ENCODE measurements around the gene CAP1.
"Not testable (repeated sequence)": the region's sequence is repeated elsewhere in the genome, so short reads cannot be mapped to it uniquely, and the experiment has no call there.

Gene CAP1

DNA sequence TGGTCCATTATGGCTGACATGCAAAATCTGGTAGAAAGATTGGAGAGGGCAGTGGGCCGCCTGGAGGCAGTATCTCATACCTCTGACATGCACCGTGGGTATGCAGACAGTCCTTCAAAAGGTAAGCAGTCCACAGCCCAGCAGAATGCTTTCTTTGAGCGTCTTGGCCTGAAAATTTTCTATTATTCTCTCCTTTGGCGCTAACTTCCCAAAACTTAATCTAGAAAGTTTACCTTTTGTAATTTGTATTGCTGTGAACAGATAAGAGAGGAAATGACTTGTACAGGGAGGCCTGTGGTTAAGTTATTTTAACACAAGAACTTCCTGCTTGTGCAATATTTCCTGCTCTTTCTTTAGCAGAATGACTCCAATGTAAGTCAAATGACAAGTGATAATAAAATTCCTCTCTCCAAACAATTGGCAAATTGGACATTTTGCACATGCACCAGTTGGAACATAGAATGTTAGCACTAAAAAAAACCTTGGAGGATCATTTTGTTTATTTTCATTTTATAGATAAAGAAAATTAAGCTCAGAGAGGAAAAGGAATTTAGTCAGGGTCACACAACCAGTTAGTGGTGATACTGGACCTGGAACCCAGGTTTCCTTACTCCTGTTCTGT is 18.9 kb downstream of the CAP1 start:
- no peak for DNase-seq (ENCODE audit: low read depth)

DNA sequence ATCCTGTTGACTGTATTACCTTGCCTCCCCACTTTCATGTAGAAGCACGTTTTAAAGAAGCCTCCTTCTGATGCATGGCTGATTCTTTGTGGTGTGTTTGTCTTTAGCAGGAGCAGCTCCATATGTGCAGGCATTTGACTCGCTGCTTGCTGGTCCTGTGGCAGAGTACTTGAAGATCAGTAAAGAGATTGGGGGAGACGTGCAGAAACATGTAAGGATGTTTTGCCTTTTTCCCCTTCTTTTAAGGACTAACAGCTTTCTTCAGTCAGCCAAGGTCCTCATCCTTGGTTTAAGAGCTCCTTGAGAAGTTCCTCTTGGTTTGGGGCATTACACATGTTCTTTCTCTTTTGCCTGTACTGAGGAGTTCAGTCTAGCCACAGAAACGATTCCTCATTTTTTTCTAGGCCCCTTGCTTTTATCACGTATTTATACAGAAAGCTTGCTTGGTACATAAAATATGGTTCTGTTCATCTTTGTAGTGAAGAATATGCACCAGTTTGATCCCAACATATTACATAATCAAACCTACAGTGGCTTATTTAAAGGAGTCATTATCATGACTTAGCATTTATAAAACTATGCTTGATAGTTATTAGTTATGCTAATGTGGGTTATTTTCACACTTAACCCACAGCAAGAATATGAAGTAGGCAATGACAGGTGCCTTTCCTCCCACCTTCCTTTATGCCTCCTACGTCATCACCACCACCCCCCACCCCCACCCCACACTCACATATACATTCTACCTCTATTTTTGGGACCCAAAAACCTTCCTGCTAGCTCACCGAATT is 19.6 kb downstream of the CAP1 start:
- no peak for DNase-seq (ENCODE audit: low read depth)

DNA sequence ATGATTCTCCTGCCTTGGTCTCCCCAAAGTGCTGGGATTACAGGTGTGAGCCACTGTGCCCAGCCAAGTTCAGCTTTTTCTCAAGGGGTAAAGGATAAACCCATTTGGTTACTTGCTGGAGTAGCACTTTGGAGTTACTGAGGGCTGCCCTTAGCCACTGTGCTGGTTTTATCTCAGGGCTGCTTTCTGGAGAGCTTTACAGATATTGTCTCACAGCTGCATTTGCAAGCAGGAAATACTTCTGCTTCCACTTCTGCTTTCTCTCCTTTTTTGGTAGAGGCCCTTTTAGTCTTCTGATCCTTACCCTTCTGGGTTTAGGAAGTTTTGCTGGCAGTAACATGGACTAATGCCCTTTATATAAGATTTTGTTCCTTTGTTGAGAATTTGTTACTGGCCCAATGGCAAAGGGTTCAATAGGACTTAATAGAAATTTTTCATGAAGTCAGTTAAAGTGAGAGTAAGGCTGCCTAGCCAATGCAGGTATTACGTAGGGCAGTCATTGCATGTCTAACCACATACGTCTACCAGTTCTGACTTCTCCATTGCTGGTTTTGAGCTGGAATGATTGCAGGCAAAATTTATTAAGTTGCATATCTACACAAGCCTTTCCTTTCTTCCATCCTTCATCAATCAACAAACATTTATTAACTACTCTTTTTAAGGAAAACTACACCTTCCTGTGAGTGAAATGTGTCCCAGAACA is 24.4 kb downstream of the CAP1 start:
- DNase-seq (ENCODE audit: low read depth), result no peak

DNA sequence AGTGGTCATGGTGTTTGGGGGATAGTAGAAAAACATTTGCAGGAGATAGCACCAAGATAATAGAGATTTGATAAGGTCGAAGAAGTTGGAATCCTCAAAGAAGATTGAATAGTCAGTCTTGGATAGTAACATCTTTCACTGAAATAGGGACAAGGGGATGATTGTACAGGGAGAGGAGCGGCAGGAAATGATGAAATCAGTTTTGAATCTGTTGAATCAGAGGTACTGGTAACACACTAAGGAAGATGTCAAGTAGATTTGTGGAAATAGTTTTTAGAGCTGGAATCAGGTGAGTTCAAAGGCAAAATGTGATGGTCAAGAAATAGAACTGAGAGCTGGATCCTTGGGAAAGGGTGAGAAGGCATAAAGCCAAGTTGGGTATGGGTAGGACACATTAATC is 26.5 kb downstream of the CAP1 start:
- DNase-seq (ENCODE audit: low read depth), result no peak

DNA sequence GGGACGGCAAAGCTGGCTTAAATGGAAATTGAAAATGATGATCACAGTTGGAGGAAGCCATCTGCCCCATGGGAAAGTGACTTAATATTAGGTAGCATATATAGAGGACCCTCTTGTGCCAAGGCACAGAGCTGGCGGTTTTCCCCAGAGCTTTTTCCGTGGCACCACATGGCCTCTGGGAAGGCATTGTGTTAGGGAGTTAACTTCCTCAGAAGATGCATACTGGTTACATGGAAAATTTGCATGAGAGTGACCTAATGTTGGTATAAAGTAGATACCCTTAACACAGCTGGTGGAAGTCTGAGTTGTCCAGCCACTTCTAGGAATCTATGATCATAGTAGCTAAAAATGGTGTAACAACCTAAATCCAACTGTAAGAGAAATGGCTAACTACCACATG is 27.3 kb downstream of the CAP1 start:
- DNase-seq (ENCODE audit: low read depth), result no peak

DNA sequence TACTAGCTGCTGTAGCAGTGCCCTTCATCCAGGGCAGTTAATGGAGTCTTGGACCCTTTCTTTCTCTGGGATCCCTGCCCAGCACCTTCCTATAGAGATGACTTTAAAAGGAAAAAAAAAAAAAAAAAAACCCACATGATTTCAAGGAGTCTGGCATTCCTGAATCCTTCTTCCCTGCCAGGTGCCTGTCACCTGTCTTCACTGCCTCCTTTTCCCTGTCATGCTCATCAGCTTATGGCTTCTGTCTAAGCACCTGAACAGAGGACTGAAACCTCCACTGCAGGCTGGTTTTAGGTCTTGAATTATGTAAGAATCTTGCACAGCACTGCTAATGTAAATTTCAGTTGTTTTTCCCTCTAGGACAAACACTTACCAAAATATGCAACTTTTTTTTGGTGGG is 31.6 kb downstream of the CAP1 start:
- no peak for DNase-seq (ENCODE audit: low read depth)

DNA sequence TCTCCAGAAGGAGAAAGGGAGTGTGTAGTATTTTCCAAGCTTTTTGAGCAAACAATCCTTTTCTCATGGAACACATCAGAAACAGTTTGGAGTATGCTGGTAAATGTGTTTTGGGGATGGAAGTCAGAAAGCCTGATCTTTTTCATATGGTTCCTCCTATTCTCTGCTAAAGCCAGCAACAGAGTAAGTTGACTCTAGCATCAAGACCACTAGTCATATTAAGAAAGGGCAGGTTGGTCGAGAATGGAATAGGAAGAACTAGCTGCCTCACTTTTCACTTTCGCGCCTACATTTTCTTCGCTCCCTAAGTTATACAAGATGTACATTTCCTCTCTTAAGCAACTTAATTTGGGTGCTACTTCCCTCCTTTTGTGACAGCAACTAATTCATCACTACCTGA is 32.5 kb downstream of the CAP1 start:
- no peak for DNase-seq (ENCODE audit: low read depth)

DNA sequence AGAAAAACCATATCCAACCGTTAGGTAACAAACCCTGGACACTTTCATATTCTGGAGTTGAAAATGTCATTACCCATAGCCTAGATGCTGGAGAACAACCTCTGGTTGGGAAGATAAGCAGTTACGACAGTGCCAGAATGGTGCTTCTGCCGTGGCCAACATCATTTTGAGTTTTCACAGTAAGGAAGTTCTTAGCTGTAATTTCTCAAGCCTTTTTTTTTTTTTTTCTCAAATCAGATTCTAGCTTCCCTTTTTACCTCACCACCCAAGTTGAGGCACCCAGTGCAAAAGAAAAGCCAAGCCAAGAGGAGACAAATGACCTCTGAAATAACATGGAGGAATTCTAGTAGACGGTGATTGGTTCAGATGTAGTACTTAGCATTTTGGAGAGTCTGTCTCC is 34.7 kb downstream of the CAP1 start:
- DNase-seq (ENCODE audit: low read depth), result no peak

DNA sequence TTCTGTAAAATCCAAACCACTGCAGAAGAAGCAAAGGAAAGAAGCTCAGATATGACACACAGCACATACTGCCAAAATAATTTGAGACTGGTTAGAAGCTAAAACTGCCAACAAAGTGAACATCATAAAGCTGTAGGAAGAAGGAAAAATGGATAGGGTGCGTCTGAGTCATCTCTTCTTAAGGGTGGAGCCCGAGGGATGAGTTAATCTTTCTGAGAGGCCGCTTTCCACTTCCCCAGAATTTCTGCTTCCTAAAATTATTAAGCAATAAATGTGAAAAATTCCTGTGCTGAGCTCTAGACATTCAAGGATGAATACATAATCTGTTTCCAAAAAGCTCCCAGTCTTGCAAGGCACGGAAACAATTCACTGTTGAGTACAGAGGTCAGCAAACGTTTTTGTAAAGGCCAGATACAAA is 36.4 kb downstream of the CAP1 start:
- DNase-seq (ENCODE audit: low read depth), result no peak

DNA sequence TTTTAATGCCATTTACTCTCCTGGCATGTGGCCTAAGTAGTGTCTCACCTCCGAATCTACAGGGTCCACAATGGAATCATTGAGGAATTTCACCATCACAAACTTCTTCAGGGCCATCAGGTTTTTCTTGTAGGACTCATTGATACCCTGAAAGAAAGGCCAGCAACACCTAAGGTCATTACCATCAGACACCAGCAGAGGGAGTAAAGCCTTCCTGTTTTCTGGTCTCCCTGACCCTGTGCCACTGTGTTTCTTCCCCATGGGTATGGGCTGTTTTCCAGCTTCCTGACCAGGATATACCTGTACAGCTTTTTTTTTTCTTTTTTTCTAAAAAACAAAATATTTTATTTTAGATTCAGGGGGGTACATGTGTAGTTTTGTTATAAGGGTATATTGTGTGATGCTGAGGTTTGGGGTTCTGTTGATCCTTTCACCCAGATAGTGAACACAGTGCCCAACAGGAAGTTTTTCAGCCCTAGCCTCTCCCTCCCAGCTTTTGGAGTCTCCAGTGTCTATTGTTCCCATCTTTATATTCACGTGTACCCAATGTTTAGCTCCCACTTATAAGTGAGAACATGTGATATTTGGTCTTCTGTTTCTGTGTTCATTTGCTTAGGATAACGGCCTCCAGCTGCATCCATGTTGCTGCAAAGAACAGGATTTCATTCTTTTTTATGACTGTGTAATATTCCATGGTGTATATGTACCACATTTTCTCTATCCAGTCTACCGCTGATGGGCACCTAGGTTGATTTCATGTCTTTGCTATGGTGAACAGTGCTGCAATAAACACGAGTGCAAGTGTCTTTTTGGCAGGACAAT is 38.2 kb downstream of the CAP1 start:
- DNase-seq (ENCODE audit: low read depth), result no peak

DNA sequence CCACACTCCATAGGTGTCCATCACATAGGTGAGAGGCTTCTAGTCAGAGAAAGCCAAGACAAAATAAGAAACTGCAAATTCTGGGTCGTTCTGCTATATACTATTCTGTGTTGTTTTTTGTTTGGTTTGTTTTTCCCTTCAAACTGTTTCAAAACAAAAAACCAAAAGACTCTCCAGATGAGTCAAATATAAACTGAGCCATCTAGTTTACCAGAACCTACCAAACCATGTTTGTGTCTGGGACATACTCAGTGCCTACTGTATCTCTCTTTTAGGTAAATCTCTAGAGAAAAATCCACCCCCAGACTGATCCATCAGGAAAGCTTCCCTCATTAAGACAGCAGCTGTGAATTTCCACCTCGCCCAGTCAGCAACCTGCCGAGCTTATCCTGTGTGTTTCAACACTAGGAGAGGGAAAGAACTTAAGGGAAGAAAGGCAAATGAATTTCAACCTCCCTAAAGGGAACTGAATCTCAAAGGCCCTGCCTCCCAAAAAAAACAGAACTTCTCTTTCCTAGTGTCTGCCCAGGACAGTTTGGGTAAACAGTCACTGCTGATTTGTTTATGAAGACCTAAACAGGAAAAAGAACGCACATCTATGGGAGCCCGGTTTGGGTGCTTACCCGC is 39.4 kb downstream of the CAP1 start:
- DNase-seq (ENCODE audit: low read depth), result no peak

DNA sequence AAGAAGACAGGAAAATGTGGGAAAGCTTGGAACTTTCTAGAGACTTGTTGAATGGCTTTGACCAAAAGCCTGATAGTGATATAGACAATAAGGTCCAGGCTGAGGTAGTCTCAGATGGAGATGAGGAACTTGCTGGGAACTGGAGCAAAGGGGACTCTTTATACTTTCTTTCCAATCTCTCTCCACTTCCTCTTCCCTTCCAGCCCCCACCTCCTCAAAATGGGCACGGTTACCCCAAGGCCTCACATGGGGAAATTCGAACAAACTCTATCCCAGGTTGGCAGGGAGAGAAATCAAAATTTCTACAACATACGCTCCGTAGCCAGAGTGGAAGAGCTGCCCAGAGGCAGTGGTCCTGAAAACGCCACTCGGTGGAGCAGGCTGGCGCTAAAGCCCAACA is 41.3 kb downstream of the CAP1 start:
- no peak for DNase-seq (ENCODE audit: low read depth)

DNA sequence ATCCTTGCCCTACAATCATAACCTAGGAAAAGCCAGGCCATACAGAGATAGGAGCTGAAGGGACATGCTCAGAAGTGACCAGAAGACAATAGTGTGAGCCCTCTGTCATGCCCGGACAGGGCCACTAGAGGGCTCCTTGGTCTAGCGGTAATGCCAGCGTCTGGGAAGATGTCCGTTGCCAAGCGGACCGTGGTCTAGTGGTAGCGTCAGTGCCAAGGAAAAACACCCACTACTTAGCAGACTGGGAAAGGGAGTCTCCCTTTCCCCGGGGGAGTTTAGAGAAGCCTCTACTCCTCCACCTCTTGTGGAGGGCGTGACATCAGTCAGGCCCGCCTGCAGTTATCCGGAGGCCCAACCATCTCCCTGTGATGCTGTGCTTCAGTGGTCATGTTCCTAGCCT is 44.2 kb downstream of the CAP1 start:
- DNase-seq (ENCODE audit: low read depth), result not testable (repeated sequence)

DNA sequence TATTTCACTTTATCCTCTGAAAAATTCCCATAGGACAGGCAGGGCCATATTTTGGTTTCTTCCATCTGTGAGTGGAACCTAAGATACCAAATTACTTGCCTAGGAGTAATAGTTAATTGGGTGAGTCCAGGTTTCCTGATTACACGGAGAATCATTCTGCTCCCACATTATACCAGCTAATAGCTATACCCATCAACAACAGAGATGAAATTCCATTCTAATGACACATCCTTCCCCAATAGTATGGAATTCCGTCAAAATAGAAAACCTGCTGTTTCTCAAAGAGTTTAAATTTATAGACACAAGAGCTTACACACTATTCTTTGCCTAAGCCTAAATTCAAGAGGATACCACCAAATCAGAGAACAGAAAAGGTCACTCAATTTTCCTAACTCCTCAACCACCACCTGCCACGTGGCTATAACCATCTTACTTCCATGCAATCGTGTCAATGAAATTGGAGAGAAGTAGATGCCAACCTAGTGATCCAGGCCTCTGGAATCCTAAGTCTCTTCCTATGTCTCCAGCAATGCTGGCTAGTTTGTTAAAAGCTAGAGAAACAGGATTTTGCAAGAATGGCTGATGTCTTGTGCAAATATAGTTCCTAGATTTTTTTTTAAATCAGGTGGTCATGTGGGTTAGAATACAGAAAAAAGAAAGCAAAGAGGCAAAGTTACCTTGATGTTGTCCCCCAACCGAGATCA is 50.3 kb downstream of the CAP1 start:
- no peak for DNase-seq (ENCODE audit: low read depth)

DNA sequence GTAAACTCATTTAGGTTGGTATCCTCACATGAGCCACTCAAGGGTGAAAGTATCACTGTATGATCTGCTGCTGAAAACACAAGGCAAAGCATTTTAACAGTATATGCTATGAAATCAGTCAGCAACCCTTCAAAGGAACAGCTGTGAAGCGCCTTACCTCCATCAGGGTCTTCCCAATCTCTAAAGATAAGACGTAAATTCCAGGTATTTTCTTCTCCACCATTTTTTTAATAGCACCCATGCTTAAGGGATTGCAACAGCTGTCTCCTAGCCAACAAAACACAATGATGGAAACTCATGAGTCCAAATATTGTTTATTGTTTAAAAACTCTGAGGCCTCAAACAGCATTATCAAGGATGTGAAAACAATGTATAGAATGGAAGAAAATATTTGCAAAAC is 51.7 kb downstream of the CAP1 start:
- no peak for DNase-seq (ENCODE audit: low read depth)

DNA sequence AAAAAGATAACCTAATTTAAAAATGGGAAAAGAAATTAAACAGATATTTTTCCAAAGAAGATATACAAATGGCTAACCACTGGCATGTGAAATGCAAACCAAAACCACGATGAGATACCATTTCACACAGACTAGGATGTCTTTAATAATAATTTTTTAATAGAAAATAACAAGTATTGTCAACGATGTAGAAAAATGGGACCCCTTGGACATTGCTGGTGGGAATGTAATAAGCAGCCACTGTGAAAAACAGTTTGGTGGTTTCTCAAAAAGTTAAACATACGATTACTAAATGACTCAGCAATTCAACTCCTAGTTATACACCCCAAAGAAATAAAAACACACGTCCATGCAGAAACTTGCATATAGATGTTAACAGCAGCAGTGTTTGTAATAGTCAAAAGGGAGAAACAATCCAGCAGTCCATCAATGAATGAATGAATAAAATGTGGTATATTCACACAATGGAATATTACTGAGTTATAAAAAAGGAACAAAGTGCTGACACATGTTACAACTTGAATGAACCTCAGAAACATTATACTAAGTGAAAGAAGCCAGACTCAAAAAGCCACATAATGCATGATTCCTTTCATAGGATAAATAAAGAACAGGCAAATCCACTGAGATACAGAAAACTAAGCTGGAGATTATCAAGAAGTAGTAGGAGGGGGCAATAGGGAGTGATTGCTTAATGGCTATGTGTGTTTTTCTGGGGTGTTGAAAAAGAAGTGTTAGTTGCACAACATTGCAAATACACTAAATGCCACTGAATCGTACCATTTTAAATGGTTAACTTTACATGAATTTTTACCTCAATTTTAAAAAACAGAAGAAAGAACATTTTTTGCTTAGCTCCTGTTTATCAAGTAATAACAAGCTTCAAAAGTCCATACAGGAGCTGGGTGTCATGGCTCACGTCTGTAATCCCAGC is 52.4 kb downstream of the CAP1 start:
- DNase-seq (ENCODE audit: low read depth), result no peak

DNA sequence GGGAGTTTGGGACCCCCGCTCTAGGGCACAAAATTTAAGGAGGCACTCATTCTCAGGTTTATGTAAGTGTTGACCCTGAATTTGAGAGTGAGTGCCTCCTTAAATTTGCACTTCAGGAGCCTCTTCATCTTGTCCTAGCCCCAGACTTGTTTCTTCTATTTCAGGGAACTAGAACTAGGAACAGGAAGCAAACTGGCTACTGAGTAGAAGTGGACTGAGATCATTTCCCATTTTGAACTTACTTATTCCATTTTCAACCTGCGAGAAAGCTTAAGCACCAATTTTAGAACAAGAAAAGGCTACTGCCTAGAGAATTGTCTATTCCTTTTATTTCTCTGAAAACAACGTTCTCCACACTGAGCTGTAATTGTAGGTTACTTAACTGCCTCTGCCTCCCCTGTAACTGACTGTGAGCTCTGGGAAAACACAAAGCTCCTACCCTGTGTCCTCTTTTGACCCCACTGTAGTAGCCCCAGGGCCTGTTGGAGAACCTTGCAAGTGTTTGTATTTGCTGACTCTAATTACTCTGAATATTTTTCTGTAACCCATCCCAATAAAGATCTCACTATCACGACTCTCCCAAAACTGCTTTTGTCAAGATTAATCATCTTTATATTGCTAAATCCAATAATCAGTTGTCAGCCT is 54.1 kb downstream of the CAP1 start:
- no peak for DNase-seq (ENCODE audit: low read depth)

DNA sequence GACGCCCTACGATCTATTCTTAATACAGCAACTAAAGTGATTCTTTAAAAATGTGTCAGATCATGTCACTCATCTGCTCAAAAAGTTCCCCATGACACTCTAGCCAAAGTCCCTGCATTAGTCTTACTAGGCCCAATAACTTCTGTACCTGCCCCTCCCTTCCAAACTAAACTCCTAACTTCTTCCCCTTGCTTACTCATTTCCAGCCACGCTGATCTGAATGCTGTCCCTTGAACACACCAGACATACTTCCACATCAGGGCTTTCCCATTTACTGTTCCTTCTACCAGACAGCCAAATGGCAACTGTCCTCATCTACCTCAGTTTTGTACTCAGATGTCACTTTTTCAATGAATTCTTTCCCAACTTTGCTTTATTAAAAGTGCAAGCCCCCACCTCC is 55.3 kb downstream of the CAP1 start:
- no peak for DNase-seq (ENCODE audit: low read depth)

DNA sequence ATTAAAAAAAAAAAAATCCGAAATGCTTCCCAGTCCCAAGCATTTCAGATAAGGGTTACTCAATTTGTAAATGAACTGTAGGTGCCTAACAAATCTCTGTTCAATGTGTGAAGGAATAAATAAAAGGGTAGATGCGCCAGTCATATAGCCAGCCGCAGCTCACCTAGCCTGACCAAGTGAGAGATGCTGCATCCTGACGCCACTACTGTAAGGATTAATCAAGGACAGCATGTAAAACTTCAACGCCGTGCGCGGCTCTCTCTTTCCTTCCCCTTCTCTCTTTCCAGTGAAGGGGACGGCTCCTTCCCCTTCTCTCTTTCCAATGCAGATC is 56.1 kb downstream of the CAP1 start:
- no peak for DNase-seq (ENCODE audit: low read depth)
